GM12878 (cell line): Measurements from ENCODE around the gene DOCK9. TPM values are rescaled to one million over a fixed set of nuclear protein-coding genes. Genes with fewer than 3 reads are reported as not detected.
A peak's percentile ranks its signal among the peaks of the same experiment; 100 is the strongest.

Experiments used
- ATAC-seq: fragments of 200-7000 bp; cut with Tn5 transposase; 3 replicates; pipeline ENCODE4 v1.9.1; 2020; ENCODE audit warnings: mild to moderate bottlenecking, moderate library complexity
- BruUV-seq: library from RNA; stranded (reverse); fragments of 400-500 nt; replicated peaks from 2 replicates; lab custom pipeline; 2021; lab: Mats Ljungman, UMichigan
- CTCF ChIA-PET: fragments of 300-600 bp; sonication (Branson Sonifier 250); formaldehyde crosslinking; extraction: SDS; loops from one replicate; lab custom pipeline; 2021; ENCODE audit warnings: inconsistent platforms; lab: Yijun Ruan, JAX
- POLR2A ChIA-PET: fragments of 350-600 bp; formaldehyde crosslinking; extraction: SDS; loops from one replicate; lab custom pipeline; 2021; ENCODE audit warnings: inconsistent platforms; lab: Charles Lee
- RAD21 ChIA-PET: fragments of 300-600 bp; sonication (Branson Sonifier 250); formaldehyde crosslinking; loops from one replicate; lab custom pipeline; 2023; ENCODE audit warnings: antibody characterized with exemption; ENCODE audit not compliant: unreplicated experiment; lab: Charles Lee
- SMC1A ChIA-PET: fragments of 300-600 bp; sonication (Branson Sonifier 250); formaldehyde crosslinking; loops from one replicate; lab custom pipeline; 2023; ENCODE audit not compliant: unreplicated experiment, uncharacterized antibody; lab: Charles Lee
- DNase-seq: peaks from one replicate; pipeline ENCODE4 v3.0.0-alpha.2; 2011; ENCODE audit warnings: low read depth, low spot score
- FAIRE-seq: peaks from 3 replicates; lab custom pipeline; 2011; peaks lifted over from hg19 to GRCh38; lab: Jason Lieb, UNC
- H2AFZ ChIP-seq: 2 replicates; pipeline ENCODE4 v1.6.0; 2011; ENCODE audit warnings: low read depth, low read length, control low read depth; ENCODE audit not compliant: control insufficient read depth
- H3K27ac ChIP-seq: 2 replicates; pipeline ENCODE4 v1.5.1; 2011; ENCODE audit warnings: control low read depth; ENCODE audit not compliant: control insufficient read depth, insufficient read depth
- H3K27me3 ChIP-seq, 2 experiments: replicated peaks in 1 of 2; 2 replicates each; pipeline versions ENCODE4 v1.6.0 to v1.6.1; 2011; ENCODE audit warnings: low read length in 1 of 2; ENCODE audit not compliant: control insufficient read depth in 2 of 2, insufficient read depth in 2 of 2
- H3K36me3 ChIP-seq, 2 experiments: 2 replicates each; pipeline ENCODE4 v1.5.1; 2011; ENCODE audit warnings: low read length in 1 of 2; ENCODE audit not compliant: control insufficient read depth in 2 of 2, insufficient read depth in 2 of 2
- H3K4me1 ChIP-seq: 2 replicates; pipeline ENCODE4 v1.6.1; 2011; ENCODE audit warnings: mild to moderate bottlenecking, low read length, moderate library complexity, mixed read lengths; ENCODE audit not compliant: control insufficient read depth, insufficient read depth
- H3K4me2 ChIP-seq: 2 replicates; pipeline ENCODE4 v1.6.0; 2011; ENCODE audit warnings: control low read depth; ENCODE audit not compliant: control insufficient read depth, insufficient read depth
- H3K4me3 ChIP-seq: fragments of 200-600 bp; sonication (generic); 2 replicates; pipeline ENCODE4 v1.5.1; 2016
- H3K79me2 ChIP-seq: 2 replicates; pipeline ENCODE4 v1.6.0; 2011; ENCODE audit warnings: low read length; ENCODE audit not compliant: control insufficient read depth, insufficient read depth
- H3K9ac ChIP-seq: 2 replicates; pipeline ENCODE4 v1.8.0; 2011; ENCODE audit warnings: low read length, control low read depth, mixed read lengths; ENCODE audit not compliant: control insufficient read depth, insufficient read depth
- H3K9me3 ChIP-seq: replicated peaks from 3 replicates; pipeline ENCODE4 v1.5.1; 2011; ENCODE audit warnings: mild to moderate bottlenecking, low read length; ENCODE audit not compliant: control insufficient read depth, insufficient read depth
- H4K20me1 ChIP-seq: 2 replicates; pipeline ENCODE4 v1.6.0; 2011; ENCODE audit not compliant: control insufficient read depth, insufficient read depth
- BRCA1 ChIP-seq: IDR thresholded peaks from 2 replicates; pipeline ENCODE4 v1.6.1; 2011; ENCODE audit warnings: low read depth, low read length, improper control_type of control experiment
- CREB1 ChIP-seq: IDR thresholded peaks from 2 replicates; pipeline ENCODE4 v1.6.1; 2012; ENCODE audit warnings: low read depth, mild to moderate bottlenecking, inconsistent platforms
- LARP7 ChIP-seq: fragments of 450-650 bp; IDR thresholded peaks from 2 replicates; pipeline ENCODE4 v1.6.1; 2017; ENCODE audit warnings: mild to moderate bottlenecking
- MEF2B ChIP-seq: fragments of 450-650 bp; IDR thresholded peaks from 2 replicates; pipeline ENCODE4 v1.6.1; 2018; ENCODE audit warnings: mild to moderate bottlenecking, moderate library complexity; ENCODE audit not compliant: partially characterized antibody, poor library complexity, severe bottlenecking
- MTA3 ChIP-seq: IDR thresholded peaks from 2 replicates; pipeline ENCODE4 v1.6.1; 2012; ENCODE audit warnings: low read length, inconsistent platforms, borderline replicate concordance
- MXI1 ChIP-seq: fragments of 150-350 bp; IDR thresholded peaks from 2 replicates; pipeline ENCODE4 v1.6.1; 2011; ENCODE audit warnings: low read depth, mild to moderate bottlenecking, inconsistent platforms, low read length, improper control_type of control experiment
- NR2C2 ChIP-seq: IDR thresholded peaks from 2 replicates; pipeline ENCODE4 v1.6.1; 2011; ENCODE audit warnings: borderline replicate concordance, low read depth; ENCODE audit not compliant: control insufficient read depth, insufficient read length
- POLR2AphosphoS2 ChIP-seq: IDR thresholded peaks from 2 replicates; pipeline ENCODE4 v1.6.1; 2011; ENCODE audit warnings: low read depth, mild to moderate bottlenecking, low read length, improper control_type of control experiment, moderate library complexity
- RCOR1 ChIP-seq: conservative IDR thresholded peaks from 2 replicates; pipeline ENCODE4 v1.6.1; 2012; ENCODE audit warnings: low read depth, low read length, improper control_type of control experiment
- RFX5 ChIP-seq: IDR thresholded peaks from 2 replicates; pipeline ENCODE4 v1.6.1; 2011; ENCODE audit warnings: low read depth, low read length, improper control_type of control experiment
- SMARCA5 ChIP-seq: fragments of 450-650 bp; IDR thresholded peaks from 2 replicates; pipeline ENCODE4 v1.6.1; 2017; ENCODE audit warnings: mild to moderate bottlenecking
- ZNF207 ChIP-seq: fragments of 450-650 bp; IDR thresholded peaks from 2 replicates; pipeline ENCODE4 v1.6.1; 2014; ENCODE audit warnings: antibody characterized with exemption, mild to moderate bottlenecking, borderline replicate concordance
- WGBS: methylation state at CpG from one replicate; pipeline ENCODE4 v1.1.6; 2016; ENCODE audit warnings: low lambda C conversion rate; ENCODE audit not compliant: insufficient replicate concordance, insufficient coverage; ENCODE audit errors: missing lambda C conversion rate; 5-methylcytosine and 5-hydroxymethylcytosine counted together
- in situ Hi-C: fragments of 300-500 bp; cut with MboI; formaldehyde crosslinking; loops from 9 replicates; pipeline ENCODE4 v1.14.3; 2018; ENCODE audit warnings: mixed read lengths
- intact Hi-C: fragments of 100-400 bp; cut with micrococcal nuclease; formaldehyde crosslinking; loops from one replicate; pipeline ENCODE4 v1.14.2; 2022; ENCODE audit not compliant: unreplicated experiment
- polyA plus RNA-seq, 11 experiments: library from polyadenylated mRNA; depleted of rRNA in 4 of 11; unstranded in 6 of 11; stranded (reverse) in 5 of 11; fragments of >200 nt; fragmentation: Nextera tagmentation in 4 of 11; fragmentation: Illumina TruSeq in 1 of 11; extraction: Ambion mirVana in 4 of 11; extraction: Trizol in 1 of 11; gene quantifications; 1 replicate in 1 of 11; 2 replicates in 10 of 11; pipeline versions ENCODE4 v1.2.1 to v1.2.3, GENCODE V29; 2011 to 2016; ENCODE audit warnings: inconsistent platforms in 2 of 11, missing spikeins in 2 of 11, low read depth in 1 of 11
- total RNA-seq, 4 experiments: library from RNA; depleted of rRNA in 3 of 4; stranded (reverse); fragments of >200 nt in 3 of 4; fragmentation: Illumina TruSeq in 1 of 4; extraction: Trizol in 1 of 4; gene quantifications; 2 replicates each; pipeline versions ENCODE4 v1.2.1 to v1.2.3, GENCODE V29; 2013 to 2021
- TF ChIP-seq, protein P1 (sequence below): fragments of 450-650 bp; IDR thresholded peaks from 2 replicates; pipeline ENCODE4 v1.6.1; 2016; ENCODE audit warnings: mild to moderate bottlenecking
- TF ChIP-seq, protein P2 (sequence below): fragments of 450-650 bp; formaldehyde crosslinking; IDR thresholded peaks from 2 replicates; pipeline ENCODE4 v1.4.0; 2022; ENCODE audit warnings: mild to moderate bottlenecking, moderate library complexity
- TF ChIP-seq, protein P3 (sequence below): fragments of 450-650 bp; conservative IDR thresholded peaks from 2 replicates; pipeline ENCODE4 v1.6.1; 2017; ENCODE audit warnings: mild to moderate bottlenecking, moderate library complexity

The DOCK9 gene
- total and polyA plus RNA-seq, 10 of the 15 experiments (the other 5 are each of a cell fraction or from before 2014, with no cell fraction given) = 0.09 to 2.9 (median 0.74) TPM

DNA sequence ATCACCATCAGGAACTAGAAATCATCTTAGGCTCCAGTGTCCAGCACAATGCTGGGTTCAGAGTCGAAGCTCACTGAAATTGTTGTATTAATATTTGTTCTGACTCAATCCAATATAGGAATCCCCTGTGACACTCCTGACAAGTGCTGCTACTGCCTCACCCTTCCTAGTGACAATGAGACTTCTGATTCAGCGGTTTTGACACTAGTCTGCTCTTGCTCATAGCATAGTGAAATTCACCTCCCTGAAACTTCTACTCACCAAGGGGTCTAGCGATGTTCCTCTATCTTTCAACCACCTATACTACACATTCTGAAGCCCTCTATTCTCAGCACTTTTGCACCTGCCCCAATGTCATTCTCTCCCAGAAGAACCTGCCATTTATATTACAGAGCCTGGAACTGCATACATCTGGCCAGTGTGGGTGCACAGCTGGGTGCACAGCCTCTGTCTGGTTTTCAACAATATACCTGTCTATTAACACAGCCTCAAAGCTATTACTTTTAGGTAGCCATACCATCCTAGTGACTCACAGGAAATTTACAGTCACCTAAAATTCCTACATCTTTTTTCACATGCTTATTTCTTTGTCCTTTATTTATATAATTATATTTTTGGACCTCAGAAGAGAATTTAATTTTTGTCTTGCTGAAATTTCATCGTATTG, 88.3 kb downstream of the DOCK9 start (continued):
- TF ChIP-seq, protein P1, sequence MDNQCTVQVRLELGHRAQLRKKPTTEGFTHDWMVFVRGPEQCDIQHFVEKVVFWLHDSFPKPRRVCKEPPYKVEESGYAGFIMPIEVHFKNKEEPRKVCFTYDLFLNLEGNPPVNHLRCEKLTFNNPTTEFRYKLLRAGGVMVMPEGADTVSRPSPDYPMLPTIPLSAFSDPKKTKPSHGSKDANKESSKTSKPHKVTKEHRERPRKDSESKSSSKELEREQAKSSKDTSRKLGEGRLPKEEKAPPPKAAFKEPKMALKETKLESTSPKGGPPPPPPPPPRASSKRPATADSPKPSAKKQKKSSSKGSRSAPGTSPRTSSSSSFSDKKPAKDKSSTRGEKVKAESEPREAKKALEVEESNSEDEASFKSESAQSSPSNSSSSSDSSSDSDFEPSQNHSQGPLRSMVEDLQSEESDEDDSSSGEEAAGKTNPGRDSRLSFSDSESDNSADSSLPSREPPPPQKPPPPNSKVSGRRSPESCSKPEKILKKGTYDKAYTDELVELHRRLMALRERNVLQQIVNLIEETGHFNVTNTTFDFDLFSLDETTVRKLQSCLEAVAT = no peak
- TF ChIP-seq RFX5 = no peak
- no peak for TF ChIP-seq CREB1
- TF ChIP-seq, protein P2, sequence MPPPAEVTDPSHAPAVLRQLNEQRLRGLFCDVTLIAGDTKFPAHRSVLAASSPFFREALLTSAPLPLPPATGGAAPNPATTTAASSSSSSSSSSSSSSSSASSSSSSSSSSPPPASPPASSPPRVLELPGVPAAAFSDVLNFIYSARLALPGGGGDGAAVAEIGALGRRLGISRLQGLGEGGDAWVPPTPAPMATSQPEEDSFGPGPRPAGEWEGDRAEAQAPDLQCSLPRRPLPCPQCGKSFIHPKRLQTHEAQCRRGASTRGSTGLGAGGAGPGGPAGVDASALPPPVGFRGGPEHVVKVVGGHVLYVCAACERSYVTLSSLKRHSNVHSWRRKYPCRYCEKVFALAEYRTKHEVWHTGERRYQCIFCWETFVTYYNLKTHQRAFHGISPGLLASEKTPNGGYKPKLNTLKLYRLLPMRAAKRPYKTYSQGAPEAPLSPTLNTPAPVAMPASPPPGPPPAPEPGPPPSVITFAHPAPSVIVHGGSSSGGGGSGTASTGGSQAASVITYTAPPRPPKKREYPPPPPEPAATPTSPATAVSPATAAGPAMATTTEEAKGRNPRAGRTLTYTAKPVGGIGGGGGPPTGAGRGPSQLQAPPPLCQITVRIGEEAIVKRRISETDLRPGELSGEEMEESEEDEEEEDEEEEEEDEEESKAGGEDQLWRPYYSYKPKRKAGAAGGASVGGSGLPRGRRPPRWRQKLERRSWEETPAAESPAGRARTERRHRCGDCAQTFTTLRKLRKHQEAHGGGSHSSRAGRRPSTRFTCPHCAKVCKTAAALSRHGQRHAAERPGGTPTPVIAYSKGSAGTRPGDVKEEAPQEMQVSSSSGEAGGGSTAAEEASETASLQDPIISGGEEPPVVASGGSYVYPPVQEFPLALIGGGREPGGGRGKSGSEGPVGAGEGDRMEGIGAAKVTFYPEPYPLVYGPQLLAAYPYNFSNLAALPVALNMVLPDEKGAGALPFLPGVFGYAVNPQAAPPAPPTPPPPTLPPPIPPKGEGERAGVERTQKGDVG (CRISPR knock-in tag) = no peak

DNA sequence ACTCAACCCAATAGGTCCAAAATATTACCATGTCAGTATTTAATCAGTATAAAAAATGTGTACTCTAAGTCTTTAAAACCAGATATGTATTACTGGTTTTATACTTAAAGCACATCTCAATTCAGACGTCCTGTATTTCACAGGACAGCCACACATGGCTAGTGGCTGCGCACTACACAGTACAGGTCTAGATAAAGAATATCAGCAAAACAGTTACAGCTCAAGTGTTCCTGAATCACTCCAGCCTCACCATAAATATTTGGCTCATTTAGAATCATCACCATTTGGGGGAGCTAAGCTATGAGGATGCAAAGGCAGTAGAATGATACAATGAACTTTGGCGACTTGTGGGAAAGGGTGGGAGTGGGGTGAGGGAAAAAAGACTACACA, 89.0 kb downstream of the DOCK9 start:
- 33% methylated on average over 3 of the region's 3 CpGs for whole genome bisulfite sequencing
- FAIRE-seq = peak; percentile 56
- CTCF ChIA-PET = interaction anchor here (1.3 to 1.5 kb wide), 2 partner anchors 19 to 49 kb away, joined by 3 to 4 read pairs; no protein-coding TSS in a partner anchor
- no peak for TF ChIP-seq MXI1
- no peak for TF ChIP-seq LARP7
- TF ChIP-seq MEF2B = no peak
- TF ChIP-seq SMARCA5 = no peak
- TF ChIP-seq BRCA1 = no peak
- TF ChIP-seq, protein P3, sequence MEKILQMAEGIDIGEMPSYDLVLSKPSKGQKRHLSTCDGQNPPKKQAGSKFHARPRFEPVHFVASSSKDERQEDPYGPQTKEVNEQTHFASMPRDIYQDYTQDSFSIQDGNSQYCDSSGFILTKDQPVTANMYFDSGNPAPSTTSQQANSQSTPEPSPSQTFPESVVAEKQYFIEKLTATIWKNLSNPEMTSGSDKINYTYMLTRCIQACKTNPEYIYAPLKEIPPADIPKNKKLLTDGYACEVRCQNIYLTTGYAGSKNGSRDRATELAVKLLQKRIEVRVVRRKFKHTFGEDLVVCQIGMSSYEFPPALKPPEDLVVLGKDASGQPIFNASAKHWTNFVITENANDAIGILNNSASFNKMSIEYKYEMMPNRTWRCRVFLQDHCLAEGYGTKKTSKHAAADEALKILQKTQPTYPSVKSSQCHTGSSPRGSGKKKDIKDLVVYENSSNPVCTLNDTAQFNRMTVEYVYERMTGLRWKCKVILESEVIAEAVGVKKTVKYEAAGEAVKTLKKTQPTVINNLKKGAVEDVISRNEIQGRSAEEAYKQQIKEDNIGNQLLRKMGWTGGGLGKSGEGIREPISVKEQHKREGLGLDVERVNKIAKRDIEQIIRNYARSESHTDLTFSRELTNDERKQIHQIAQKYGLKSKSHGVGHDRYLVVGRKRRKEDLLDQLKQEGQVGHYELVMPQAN = no peak
- TF ChIP-seq MTA3 = no peak
- TF ChIP-seq ZNF207 = no peak
- TF ChIP-seq RCOR1 = no peak
- no peak for TF ChIP-seq POLR2AphosphoS2
- TF ChIP-seq NR2C2 = no peak

More for the DNA sequence above, 89.0 kb downstream of the DOCK9 start:
- POLR2A ChIA-PET = no interaction called here
- SMC1A ChIA-PET = no interaction called here
- Histone ChIP-seq H2AFZ (no peak overlapping the region), H3K4me1 (no peaks in the 10 kb centered on the region), H3K9ac (no peak overlapping the region), H3K4me3 (no peak overlapping the region), H3K27me3 (no peaks in the 10 kb centered on the region), H3K4me2 (no peak overlapping the region), H3K27ac (no peak overlapping the region), H3K36me3 (no peaks in the 10 kb centered on the region), H4K20me1 (no peaks in the 10 kb centered on the region), H3K9me3 (no peaks in the 10 kb centered on the region), H3K79me2 (no peaks in the 10 kb centered on the region)
- ATAC-seq = no peak
- no peak for DNase-seq
- BruUV-seq = no TSS peak
- in situ Hi-C loops = no loop called here
- intact Hi-C loops = no loop called here
- RAD21 ChIA-PET = no interaction called here
